H1 (cell line): ENCODE data around the gene OTUD1. TPM values are rescaled to one million over a fixed set of nuclear protein-coding genes. Genes with fewer than 3 reads are reported as not detected.

Experiments used
- CTCF ChIA-PET: fragments of 300-600 bp; sonication (Branson Sonifier 250); formaldehyde crosslinking; loops from one replicate; lab custom pipeline; 2021; ENCODE audit not compliant: partially characterized antibody; lab: Charles Lee
- POLR2A ChIA-PET: fragments of 300-600 bp; sonication (Branson Sonifier 250); formaldehyde crosslinking; loops from one replicate; lab custom pipeline; 2021; ENCODE audit warnings: inconsistent platforms; ENCODE audit not compliant: partially characterized antibody; lab: Charles Lee
- DNase-seq, 2 experiments: peaks; one replicate each; pipeline versions ENCODE4 v3.0.0 to v3.0.0-alpha.2; 2010 to 2022; ENCODE audit warnings: low spot score in 2 of 2, low read depth in 1 of 2, mixed read lengths in 1 of 2
- FAIRE-seq: peaks from 2 replicates; lab custom pipeline; 2011; peaks lifted over from hg19 to GRCh38; lab: Jason Lieb, UNC
- H2AFZ ChIP-seq: 2 replicates; pipeline ENCODE4 v1.8.1; 2012; ENCODE audit warnings: low read length, inconsistent platforms
- H2AK5ac ChIP-seq: 2 replicates; pipeline ENCODE4 v1.6.1; 2013; ENCODE audit warnings: low read depth, low read length
- H2BK120ac ChIP-seq: replicated peaks from 2 replicates; pipeline ENCODE3; 2013; ENCODE audit warnings: low read depth, low read length, inconsistent platforms
- H2BK12ac ChIP-seq: 2 replicates; pipeline ENCODE4 v1.6.1; 2013; ENCODE audit warnings: low read depth, low read length
- H2BK15ac ChIP-seq: 2 replicates; pipeline ENCODE4 v1.6.1; 2013; ENCODE audit warnings: low read length
- H2BK20ac ChIP-seq: 2 replicates; pipeline ENCODE4 v1.6.1; 2013; ENCODE audit warnings: low read length
- H2BK5ac ChIP-seq: 2 replicates; pipeline ENCODE4 v1.6.1; 2013; ENCODE audit warnings: low read depth, low read length
- H3K14ac ChIP-seq: 2 replicates; pipeline ENCODE4 v1.6.1; 2013; ENCODE audit warnings: inconsistent platforms; ENCODE audit not compliant: insufficient read length
- H3K18ac ChIP-seq: 2 replicates; pipeline ENCODE4 v1.6.1; 2013; ENCODE audit warnings: low read length; ENCODE audit errors: extremely low read depth
- H3K23ac ChIP-seq: 2 replicates; pipeline ENCODE4 v1.6.1; 2013; ENCODE audit warnings: inconsistent platforms; ENCODE audit not compliant: insufficient read length
- H3K23me2 ChIP-seq: 2 replicates; pipeline ENCODE4 v1.6.1; 2013; ENCODE audit warnings: low read depth, low read length
- H3K27ac ChIP-seq: 2 replicates; pipeline ENCODE4 v1.6.1; 2011; ENCODE audit warnings: low read depth, low read length, inconsistent platforms
- H3K27me3 ChIP-seq, 4 experiments: replicated peaks in 1 of 4; 1 replicate in 1 of 4; 2 replicates in 3 of 4; pipeline versions ENCODE4 v1.6.1 to v1.8.1; 2011 to 2013; ENCODE audit warnings: low read length in 3 of 4, mild to moderate bottlenecking in 3 of 4, inconsistent platforms in 2 of 4, mixed read lengths in 2 of 4, moderate library complexity in 1 of 4; ENCODE audit not compliant: control insufficient read depth in 3 of 4, insufficient read depth in 3 of 4; ENCODE audit errors: extremely low read depth in 1 of 4
- H3K36me3 ChIP-seq, 4 experiments: 2 replicates each; pipeline versions ENCODE4 v1.6.1 to v1.8.1; 2011 to 2013; ENCODE audit warnings: mild to moderate bottlenecking in 4 of 4, low read length in 3 of 4, moderate library complexity in 2 of 4, control low read depth in 1 of 4, inconsistent platforms in 1 of 4; ENCODE audit not compliant: insufficient read depth in 4 of 4, control insufficient read depth in 2 of 4
- H3K4ac ChIP-seq: replicated peaks from 2 replicates; pipeline ENCODE3; 2013; ENCODE audit warnings: low read length, low read depth, mixed read lengths, inconsistent platforms; ENCODE audit not compliant: insufficient read length
- H3K4me1 ChIP-seq, 4 experiments: replicated peaks in 1 of 4; 1 replicate in 1 of 4; 2 replicates in 3 of 4; pipeline versions ENCODE4 v1.6.1 to v1.8.1; 2011 to 2013; ENCODE audit warnings: low read length in 3 of 4, inconsistent platforms in 2 of 4, mixed read lengths in 1 of 4; ENCODE audit not compliant: insufficient read depth in 4 of 4, control insufficient read depth in 3 of 4
- H3K4me2 ChIP-seq, 2 experiments: 2 replicates each; pipeline versions ENCODE4 v1.6.1 to v1.8.1; 2011 to 2013; ENCODE audit warnings: low read depth in 2 of 2, low read length in 2 of 2, control low read depth in 1 of 2, inconsistent platforms in 1 of 2, mild to moderate bottlenecking in 1 of 2; ENCODE audit not compliant: insufficient read depth in 1 of 2
- H3K4me3 ChIP-seq, 4 experiments: fragments of 200-600, 300-600 bp in 1 of 4; sonication (generic), shearing (Covaris generic), sonication (Bioruptor Twin) in 1 of 4; 2 replicates each; pipeline versions ENCODE4 v1.5.1 to v1.8.1; 2011 to 2016; ENCODE audit warnings: low read length in 4 of 4, low read depth in 3 of 4, control low read depth in 2 of 4, inconsistent platforms in 2 of 4, mild to moderate bottlenecking in 2 of 4, mixed read lengths in 1 of 4, moderate library complexity in 1 of 4; ENCODE audit not compliant: insufficient read depth in 2 of 4; ENCODE audit errors: extremely low read depth in 1 of 4
- H3K56ac ChIP-seq: replicated peaks from 2 replicates; pipeline ENCODE3; 2013; ENCODE audit warnings: low read depth, mild to moderate bottlenecking, mixed read lengths, low read length, inconsistent platforms; ENCODE audit not compliant: insufficient read length
- H3K79me1 ChIP-seq: 2 replicates; pipeline ENCODE4 v1.6.1; 2013; ENCODE audit warnings: low read depth, low read length, control low read depth
- H3K79me2 ChIP-seq, 2 experiments: 2 replicates each; pipeline versions ENCODE4 v1.6.1 to v1.8.1; 2012 to 2013; ENCODE audit warnings: low read length in 2 of 2, mild to moderate bottlenecking in 2 of 2, inconsistent platforms in 1 of 2; ENCODE audit not compliant: insufficient read depth in 2 of 2, control insufficient read depth in 1 of 2
- H3K9ac ChIP-seq, 4 experiments: replicated peaks in 1 of 4; 1 replicate in 1 of 4; 2 replicates in 3 of 4; pipeline versions ENCODE4 v1.6.1 to v1.8.1; 2011 to 2013; ENCODE audit warnings: low read depth in 3 of 4, low read length in 3 of 4, control low read depth in 2 of 4, mild to moderate bottlenecking in 2 of 4, moderate library complexity in 2 of 4, inconsistent platforms in 1 of 4; ENCODE audit errors: extremely low read depth in 1 of 4
- H3K9me3 ChIP-seq, 2 experiments: 2 replicates each; pipeline versions ENCODE4 v1.6.1 to v1.8.1; 2012 to 2013; ENCODE audit warnings: mild to moderate bottlenecking in 2 of 2, moderate library complexity in 2 of 2, control low read depth in 1 of 2, inconsistent platforms in 1 of 2, low read depth in 1 of 2, low read length in 1 of 2, mixed read lengths in 1 of 2; ENCODE audit not compliant: insufficient read depth in 2 of 2
- H4K20me1 ChIP-seq, 2 experiments: replicated peaks in 1 of 2; 2 replicates each; pipeline versions ENCODE3 to v1.8.1; 2011 to 2013; ENCODE audit warnings: inconsistent platforms in 2 of 2, low read length in 2 of 2, mild to moderate bottlenecking in 1 of 2; ENCODE audit not compliant: insufficient read depth in 2 of 2, control insufficient read depth in 1 of 2
- H4K5ac ChIP-seq: 2 replicates; pipeline ENCODE4 v1.6.1; 2013; ENCODE audit warnings: low read length, low read depth, mixed read lengths, inconsistent platforms; ENCODE audit not compliant: insufficient read length
- H4K8ac ChIP-seq: 2 replicates; pipeline ENCODE4 v1.8.0; 2013; ENCODE audit warnings: mild to moderate bottlenecking, moderate library complexity, low read length, inconsistent platforms; ENCODE audit not compliant: insufficient read depth; ENCODE audit errors: extremely low read depth
- H4K91ac ChIP-seq: replicated peaks from 2 replicates; pipeline ENCODE3; 2013; ENCODE audit warnings: low read length, mixed read lengths, inconsistent platforms; ENCODE audit not compliant: insufficient read length
- CHD1 ChIP-seq: IDR thresholded peaks from 2 replicates; pipeline ENCODE4 v1.6.1; 2012; ENCODE audit warnings: low read depth, low read length, improper control_type of control experiment
- POLR2A ChIP-seq, 2 experiments: IDR thresholded peaks; 1 replicate in 1 of 2; 2 replicates in 1 of 2; pipeline ENCODE4 v1.6.1; 2011; ENCODE audit warnings: low read depth in 2 of 2, low read length in 2 of 2, mild to moderate bottlenecking in 2 of 2; ENCODE audit errors: control extremely low read depth in 1 of 2
- POLR2AphosphoS5 ChIP-seq: IDR thresholded peaks from 2 replicates; pipeline ENCODE4 v1.6.1; 2011; ENCODE audit warnings: low read depth, low read length
- RFX5 ChIP-seq: IDR thresholded peaks from 2 replicates; pipeline ENCODE4 v1.6.1; 2011; ENCODE audit warnings: low read depth, low read length, improper control_type of control experiment, borderline replicate concordance
- SAP30 ChIP-seq: fragments of 300-600 bp; sonication (generic); IDR thresholded peaks from 2 replicates; pipeline ENCODE4 v1.7.1; 2012; ENCODE audit warnings: low read length, moderate library complexity, mild to moderate bottlenecking, inconsistent platforms; ENCODE audit not compliant: insufficient read depth, insufficient replicate concordance
- TAF1 ChIP-seq: IDR thresholded peaks from 2 replicates; pipeline ENCODE4 v1.6.1; 2011; ENCODE audit warnings: mild to moderate bottlenecking, low read depth, low read length
- TBP ChIP-seq: IDR thresholded peaks from 2 replicates; pipeline ENCODE4 v1.6.1; 2011; ENCODE audit warnings: low read depth, low read length, improper control_type of control experiment
- WGBS, 2 experiments: shearing (Covaris generic) in 1 of 2; methylation state at CpG; one replicate each; pipeline versions ENCODE4 v1.1.6 to v1.1.7; 2013 to 2015; ENCODE audit warnings: low lambda C conversion rate in 2 of 2, mixed read lengths in 2 of 2, inconsistent platforms in 1 of 2, low coverage in 1 of 2, missing lambda C conversion rate in 1 of 2; ENCODE audit not compliant: insufficient replicate concordance in 2 of 2, insufficient coverage in 1 of 2, insufficient read length in 1 of 2; ENCODE audit errors: extremely low coverage in 1 of 2, missing lambda C conversion rate in 1 of 2; 5-methylcytosine and 5-hydroxymethylcytosine counted together
- polyA plus RNA-seq, 7 experiments: library from polyadenylated mRNA; depleted of rRNA in 3 of 7; stranded (reverse) in 5 of 7; unstranded in 2 of 7; fragments of >200 nt in 5 of 7; fragments of 200-250 nt in 2 of 7; gene quantifications; 1 replicate in 5 of 7; 2 replicates in 1 of 7; 4 replicates in 1 of 7; pipeline versions ENCODE4 v1.2.1 to v1.2.3, GENCODE V29; 2011 to 2013; ENCODE audit warnings: missing spikeins in 2 of 7, mixed read lengths in 2 of 7
- total RNA-seq: library from RNA; stranded (reverse); fragmentation: NEBNext Ultra II Directional; extraction: Animal tissue kit (Norgen Biotek cat#: 25700); gene quantifications from 2 replicates; pipeline ENCODE4 v1.2.1, GENCODE V29; 2021
- TF ChIP-seq, protein P1 (sequence below): IDR thresholded peaks from 2 replicates; pipeline ENCODE4 v1.6.1; 2012; ENCODE audit warnings: inconsistent platforms

Gene OTUD1
- total and polyA plus RNA-seq, 2 of the 8 experiments (the other 6 are each of a cell fraction or from before 2014, with no cell fraction given): 1.3 to 7.1 TPM

DNA sequence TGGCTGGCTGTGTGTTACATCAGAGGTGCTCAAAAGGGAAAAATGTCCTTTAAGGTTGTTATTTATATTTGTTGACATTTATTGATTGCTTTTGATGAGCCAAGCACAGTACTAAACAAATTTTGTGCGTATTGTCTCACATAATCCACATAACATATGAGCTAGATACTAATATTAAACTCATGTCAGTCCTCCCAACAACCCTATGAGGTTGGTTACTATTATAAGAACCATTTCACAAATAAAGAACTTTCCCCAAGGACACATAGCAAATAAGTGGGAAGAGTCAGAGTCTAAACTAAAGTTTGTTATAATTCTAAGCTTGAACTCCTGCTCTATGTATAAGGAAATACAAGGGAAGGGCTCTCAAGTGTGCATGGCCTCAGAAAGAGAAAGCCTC lies 35.6 kb upstream of the OTUD1 start:
- H3K27me3 ChIP-seq: no peaks in the 10 kb centered on the region
- H2BK120ac ChIP-seq: no peak overlapping the region
- 90% methylated on average over 1 of the region's 1 CpG; no CpG with 5 or more reads in 1 of the 2 experiments for WGBS, 2 experiments
- no peaks in the 10 kb centered on the region for H3K36me3 ChIP-seq
- no peaks in the 10 kb centered on the region for H3K9me3 ChIP-seq
- no peak overlapping the region for H4K8ac ChIP-seq
- no peak overlapping the region for H3K23ac ChIP-seq
- no peak overlapping the region for H3K14ac ChIP-seq
- DNase-seq (no peak), FAIRE-seq (no peak)
- no peak overlapping the region for H3K4ac ChIP-seq
- H3K4me1 ChIP-seq: peaks cover 0 to 3% (median 2%) of the 10 kb centered on the region in 4 experiments; a peak in 2 of 7 replicates
- H3K27ac ChIP-seq: no peak overlapping the region
- H2AFZ ChIP-seq: no peak overlapping the region
- no peak overlapping the region for H3K18ac ChIP-seq
- H3K9ac ChIP-seq: no peak overlapping the region
- H3K79me2 ChIP-seq: no peaks in the 10 kb centered on the region
- H2AK5ac ChIP-seq: no peak overlapping the region
- H4K91ac ChIP-seq: no peak overlapping the region
- no peaks in the 10 kb centered on the region for H3K79me1 ChIP-seq
- CTCF ChIA-PET: interaction anchor here (0.6 to 2.6 kb wide), 3 partner anchors 7 to 245 kb away, joined by 3 to 7 read pairs (median 3); no protein-coding TSS in a partner anchor
- H3K56ac ChIP-seq: no peak overlapping the region
- H2BK12ac ChIP-seq: no peak overlapping the region
- no peaks in the 10 kb centered on the region for H4K20me1 ChIP-seq
- H2BK15ac ChIP-seq: no peak overlapping the region
- no peaks in the 10 kb centered on the region for H3K23me2 ChIP-seq
- no peak overlapping the region for H3K4me3 ChIP-seq
- no peak overlapping the region for H2BK20ac ChIP-seq
- no peak overlapping the region for H4K5ac ChIP-seq
- TF ChIP-seq POLR2A (IDR thresholded peaks at IDR 0.05; ENCODE audit: control extremely low read depth in 1 of 2, low read depth in 2 of 2, low read length in 2 of 2) (no peak), RFX5 (no peak), TAF1 (no peak), CHD1 (no peak), POLR2AphosphoS5 (no peak), SAP30 (no peak), TBP (no peak)
- TF ChIP-seq, protein P1, sequence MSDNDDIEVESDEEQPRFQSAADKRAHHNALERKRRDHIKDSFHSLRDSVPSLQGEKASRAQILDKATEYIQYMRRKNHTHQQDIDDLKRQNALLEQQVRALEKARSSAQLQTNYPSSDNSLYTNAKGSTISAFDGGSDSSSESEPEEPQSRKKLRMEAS: no peak
- TF ChIP-seq, all 59 proteins: peak for 0
- POLR2A ChIA-PET: no interaction called here
- no peak overlapping the region for H3K4me2 ChIP-seq
- no peak overlapping the region for H2BK5ac ChIP-seq
